GM18867 (cell line): ENCODE results near the gene MAP3K5.
"Not testable (repeated sequence)": the region's sequence is repeated elsewhere in the genome, so short reads cannot be mapped to it uniquely, and the experiment has no call there.

Experiments
- ATAC-seq: cut with Tn5 transposase; IDR thresholded peaks from one replicate; pipeline ENCODE4 v1.9.1; 2021; ENCODE audit warnings: mild to moderate bottlenecking, moderate library complexity; ENCODE audit not compliant: unreplicated experiment

MAP3K5 gene

DNA sequence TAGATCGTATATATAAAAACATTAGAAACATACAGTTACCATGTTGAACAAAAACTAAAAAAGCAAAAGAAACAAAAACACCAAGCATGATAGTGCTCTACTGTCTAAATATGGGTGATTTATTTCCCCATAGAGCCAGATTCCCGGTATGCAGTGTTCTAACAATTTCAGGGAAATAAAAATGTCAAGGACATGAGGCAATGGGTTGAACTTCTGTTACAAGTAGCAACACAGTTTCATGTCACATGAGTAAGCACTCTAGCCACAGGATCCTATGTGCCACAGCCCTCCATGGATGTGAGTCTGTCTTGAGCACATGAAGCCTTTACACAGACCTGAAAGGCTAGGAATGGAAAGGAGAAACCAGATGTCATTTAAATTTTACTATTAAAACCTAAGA lies 96.0 kb downstream of the MAP3K5 start:
- ATAC-seq = no peak

DNA sequence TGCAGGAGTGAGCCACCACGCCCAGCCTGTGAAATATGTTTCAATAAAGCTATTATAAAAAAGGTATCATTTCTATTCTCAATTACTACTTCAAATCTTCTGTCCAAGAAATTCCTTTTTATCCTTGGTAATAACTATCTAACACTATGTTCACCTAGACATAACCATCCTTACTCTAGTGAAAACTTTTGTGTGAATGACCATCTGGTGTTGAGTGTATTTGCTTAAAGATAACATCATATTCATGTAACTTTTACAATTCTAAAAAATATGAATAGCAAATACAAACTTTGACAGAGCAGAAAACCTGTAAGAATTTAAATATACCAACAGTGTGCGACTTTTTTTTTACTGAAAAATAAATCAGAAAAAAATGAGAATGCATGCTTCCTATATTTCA lies 96.9 kb downstream of the MAP3K5 start:
- ATAC-seq = no peak

DNA sequence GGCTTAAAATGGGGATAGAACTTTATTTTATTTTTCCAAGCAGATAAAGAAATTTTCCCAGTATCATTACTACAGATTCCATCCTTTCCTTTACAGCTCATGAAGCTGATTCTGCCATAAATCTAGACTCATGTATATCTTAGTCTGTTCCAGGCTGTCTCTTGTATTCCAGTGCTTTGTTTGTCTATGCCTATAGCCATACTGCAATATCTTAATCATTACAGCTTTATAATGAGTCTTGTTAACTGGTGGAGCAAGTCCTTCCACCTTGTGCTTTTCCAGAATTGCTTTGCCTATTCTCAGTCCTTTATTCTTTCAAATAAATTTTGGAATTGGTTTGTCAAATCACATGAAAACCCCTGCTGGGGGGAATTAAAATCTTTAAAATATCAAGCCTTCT lies 99.2 kb downstream of the MAP3K5 start:
- ATAC-seq = no peak

DNA sequence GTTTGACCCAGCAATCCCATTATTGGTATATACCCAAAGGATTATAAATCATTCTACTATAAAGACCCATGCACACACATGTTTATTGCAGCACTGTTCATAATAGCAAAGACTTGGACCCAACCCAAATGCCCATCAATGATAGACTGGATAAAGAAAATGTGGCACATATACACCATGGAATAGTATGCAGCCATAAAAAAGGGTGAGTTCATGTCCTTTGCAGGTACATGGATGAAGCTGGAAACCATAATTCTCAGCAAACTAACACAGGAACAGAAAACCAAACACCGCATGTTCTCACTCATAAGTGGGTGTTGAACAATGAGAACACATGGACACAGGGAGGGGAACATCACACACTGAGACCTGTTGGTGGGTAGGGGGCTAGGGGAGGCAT lies 104.4 kb downstream of the MAP3K5 start:
- ATAC-seq = not testable (repeated sequence)

DNA sequence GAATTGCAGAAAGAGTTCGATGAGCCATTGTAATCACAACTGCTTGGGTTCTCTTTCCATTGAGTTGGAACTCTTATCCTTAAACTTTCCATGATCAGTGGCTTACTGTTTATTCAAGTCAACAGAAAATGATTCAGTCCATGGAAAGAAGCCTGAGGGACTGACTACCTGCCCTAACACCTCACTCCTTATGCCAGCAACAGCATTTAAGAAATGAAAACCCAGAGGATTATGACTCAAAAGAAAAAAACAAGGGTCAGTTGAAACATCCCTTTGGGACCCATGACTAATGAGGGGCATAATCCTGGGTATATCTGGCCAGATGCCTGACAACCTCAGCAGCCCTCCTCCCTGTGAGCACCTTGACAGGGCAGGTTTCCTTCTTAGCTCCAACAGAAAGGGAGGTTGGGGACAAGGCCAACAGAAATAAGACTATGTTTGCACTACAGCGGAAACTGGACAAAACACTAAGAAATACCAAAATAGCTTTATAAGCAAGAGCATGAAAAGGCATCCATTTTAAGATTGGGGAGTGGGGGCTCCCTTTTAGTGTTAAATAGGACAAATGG lies 106.7 kb downstream of the MAP3K5 start:
- no peak for ATAC-seq

DNA sequence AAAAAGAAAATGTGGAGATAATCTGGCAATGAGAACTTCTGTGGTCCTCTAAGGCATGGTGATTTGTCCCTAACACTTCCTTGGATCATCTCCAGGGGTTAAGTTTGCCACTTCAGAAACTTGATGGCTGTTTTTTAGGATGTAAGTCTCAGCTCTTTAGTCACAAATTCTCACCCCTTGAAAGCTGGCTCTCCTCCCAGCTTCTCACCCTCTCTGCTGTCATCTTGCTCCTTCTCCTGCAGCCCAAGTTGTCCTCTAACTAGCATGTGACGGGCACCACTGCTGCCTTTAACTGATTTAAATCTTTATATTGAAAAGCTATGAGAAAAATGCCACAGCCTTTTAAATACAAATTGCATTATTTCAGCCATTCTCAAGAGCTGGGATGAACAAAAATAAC lies 107.8 kb downstream of the MAP3K5 start:
- no peak for ATAC-seq

DNA sequence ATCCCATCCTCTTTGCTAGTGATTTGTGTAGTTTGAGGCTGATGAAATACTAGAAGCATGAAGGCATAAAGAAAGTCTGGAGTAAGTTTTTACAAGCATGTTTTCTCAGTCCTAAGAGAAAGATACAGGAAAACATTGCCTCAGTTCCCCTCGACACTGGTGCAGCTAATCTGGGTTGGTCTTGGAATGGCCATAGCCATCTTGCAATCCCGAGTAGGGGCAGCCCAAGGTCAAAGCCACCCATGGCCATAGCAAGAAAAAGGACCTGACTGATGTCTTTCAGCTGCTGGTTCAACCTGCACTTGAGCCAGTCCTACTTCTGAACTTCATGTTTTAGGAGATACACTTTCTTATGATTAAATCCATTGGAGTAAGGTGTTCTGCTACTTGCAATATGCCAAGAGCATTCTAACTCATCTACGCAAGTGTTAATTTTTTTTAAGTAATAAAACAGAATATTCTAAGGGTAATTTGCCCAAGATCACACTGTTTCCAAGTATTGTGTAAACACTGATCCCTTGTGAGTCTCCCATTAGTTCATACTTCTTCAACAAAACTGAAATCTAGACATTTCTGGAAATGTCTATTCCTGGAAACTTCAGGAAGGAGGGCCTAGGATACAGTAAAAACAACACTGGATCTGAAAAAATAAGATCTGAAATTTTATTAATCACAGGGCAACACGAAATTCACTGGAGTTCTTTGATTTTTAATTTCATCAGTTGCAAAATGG lies 108.9 kb downstream of the MAP3K5 start:
- no peak for ATAC-seq

DNA sequence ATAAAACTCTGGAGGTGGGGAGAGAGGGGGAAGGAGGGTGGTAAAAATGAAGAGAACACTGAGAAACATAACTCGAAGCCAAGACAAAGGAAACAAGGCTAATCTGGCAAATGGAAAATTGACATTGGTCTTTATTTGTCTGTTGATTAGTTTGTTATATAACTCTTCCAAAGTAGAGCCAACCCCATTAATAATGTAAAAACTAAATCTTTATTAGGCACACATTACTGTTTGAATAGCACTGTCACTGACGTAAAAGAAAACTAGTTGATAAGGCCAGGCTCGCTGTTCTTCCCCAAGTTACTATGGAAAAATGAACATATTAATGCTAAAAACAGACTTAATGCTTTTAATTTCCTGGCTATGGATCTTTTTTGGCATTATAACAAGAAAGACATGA lies 110.0 kb downstream of the MAP3K5 start:
- ATAC-seq = no peak

DNA sequence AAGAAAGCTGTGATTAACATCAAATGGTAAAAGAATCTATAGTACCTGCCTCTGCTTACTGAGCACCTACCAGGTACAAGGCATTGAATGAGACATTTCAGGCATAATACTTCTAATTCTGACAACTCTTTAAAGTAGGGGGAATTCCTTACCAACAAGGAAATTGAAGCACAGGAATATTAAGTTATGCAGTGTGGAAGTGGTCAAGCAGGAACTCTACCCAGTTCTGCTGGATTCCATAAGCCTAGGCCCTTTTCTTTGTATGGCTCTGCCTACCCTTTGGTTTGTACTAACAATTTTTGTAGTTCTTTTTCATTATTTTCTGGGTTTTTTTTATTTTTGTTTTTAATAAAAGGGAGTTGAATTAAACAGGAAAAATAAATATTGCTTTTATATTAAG lies 114.5 kb downstream of the MAP3K5 start:
- ATAC-seq = no peak

DNA sequence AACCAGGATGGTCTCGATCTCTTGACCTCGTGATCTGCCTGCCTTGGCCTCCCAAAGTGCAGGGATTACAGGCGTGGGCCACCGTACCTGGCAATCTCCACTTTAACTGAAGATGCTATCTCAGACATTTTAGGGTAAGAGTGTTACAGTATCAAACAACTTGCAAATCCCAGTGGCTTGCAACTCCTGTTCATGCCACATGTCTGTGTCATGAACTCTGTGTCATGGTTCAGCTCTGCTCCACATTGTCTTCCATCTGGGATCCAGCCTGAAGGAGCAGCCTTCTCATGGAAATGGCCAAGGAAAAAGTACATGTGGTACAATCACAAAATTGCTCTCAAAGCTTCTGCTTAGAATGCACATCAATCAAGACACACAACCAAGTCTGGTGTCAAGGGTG lies 114.9 kb downstream of the MAP3K5 start:
- no peak for ATAC-seq

DNA sequence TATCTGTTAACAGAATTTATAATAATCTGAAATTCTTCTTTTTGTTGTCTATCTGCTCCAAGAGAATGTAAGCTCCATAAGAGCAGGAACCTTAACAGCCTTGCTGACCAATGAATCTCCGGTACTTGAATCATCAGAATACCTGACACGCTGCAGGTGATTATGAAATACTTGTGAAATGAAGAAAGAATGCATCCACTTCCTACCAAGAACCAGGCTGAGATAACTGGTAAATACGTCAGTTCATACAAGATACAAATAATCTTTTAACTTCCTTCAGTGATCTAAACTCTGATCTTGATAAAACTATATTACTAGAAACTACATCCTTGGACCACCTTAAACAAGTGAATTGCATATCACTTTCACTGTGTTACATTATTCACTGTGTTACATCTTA lies 116.2 kb downstream of the MAP3K5 start:
- ATAC-seq = no peak

DNA sequence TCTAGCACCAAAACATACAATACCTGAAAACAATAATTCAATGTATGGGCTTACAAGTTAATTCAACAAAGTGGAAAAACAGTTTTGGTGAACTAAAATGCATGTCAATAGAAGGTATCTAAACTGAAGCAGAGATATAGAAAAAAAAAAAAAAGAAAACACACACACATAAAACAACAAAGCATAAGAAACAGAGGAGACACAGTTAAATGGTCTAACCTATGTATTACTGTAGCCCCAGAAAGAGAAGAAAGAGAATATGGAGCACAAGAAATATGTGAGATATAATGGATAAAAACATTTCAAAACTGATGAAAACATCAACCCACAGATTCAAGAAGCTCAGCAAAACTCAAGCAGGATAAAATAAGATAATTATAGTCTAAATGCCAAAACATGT lies 118.7 kb downstream of the MAP3K5 start:
- no peak for ATAC-seq

DNA sequence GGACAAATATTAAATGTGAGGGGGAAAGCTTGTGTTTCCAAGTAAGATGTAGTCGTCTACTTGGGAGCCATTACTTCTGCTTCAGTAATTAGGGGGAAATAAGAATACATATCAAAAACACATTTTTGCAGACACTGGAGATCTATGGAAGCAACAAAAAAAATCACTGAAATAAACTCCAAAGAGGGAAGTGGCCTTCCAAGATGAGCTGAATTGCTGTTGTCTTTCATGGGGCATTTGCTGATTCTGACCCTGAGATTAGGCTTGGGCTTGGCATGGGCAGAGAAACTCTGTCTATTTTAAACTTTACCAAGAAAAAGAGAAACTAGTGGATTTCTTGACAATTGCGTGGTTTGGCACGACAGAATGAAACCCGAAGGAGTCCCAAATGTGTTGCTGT lies 120.1 kb downstream of the MAP3K5 start:
- ATAC-seq = no peak

DNA sequence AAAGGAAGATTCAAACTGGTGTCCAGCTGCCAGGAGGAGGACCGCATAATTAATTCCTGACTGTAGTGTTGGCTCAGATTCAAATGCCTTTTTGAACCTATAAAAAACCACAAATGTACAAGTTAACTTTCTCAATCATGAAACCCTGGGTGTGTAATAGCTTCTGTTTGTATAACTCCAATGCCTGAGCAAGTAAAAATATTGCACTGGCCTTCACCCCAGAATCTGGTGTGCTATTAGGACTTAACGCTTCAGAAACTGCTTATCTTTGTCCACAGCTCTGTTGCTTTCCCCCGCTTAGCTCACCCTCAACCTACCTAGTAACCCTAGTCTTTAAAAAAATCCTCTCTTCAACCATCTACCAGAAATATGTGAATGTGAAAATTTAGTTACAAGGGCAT lies 123.0 kb downstream of the MAP3K5 start:
- no peak for ATAC-seq

DNA sequence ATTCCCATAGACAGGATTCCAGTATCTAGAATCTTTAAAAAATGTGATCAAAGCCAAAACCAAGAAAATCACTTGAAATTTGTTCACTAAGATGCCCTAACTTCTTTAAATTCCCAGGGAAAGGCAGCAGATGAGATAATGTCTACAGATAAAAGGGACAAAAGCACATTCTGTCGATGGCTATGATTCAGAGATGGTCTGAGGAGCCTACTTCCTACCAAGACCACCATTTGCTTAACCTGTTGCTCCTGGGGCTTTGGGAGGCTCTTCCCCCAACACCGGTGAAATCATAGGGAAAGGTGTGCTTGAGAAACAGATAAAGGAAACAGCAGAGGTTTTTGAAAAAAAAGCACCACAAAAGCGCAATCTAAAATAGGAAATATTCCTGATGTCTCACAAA lies 123.7 kb downstream of the MAP3K5 start:
- ATAC-seq = no peak

DNA sequence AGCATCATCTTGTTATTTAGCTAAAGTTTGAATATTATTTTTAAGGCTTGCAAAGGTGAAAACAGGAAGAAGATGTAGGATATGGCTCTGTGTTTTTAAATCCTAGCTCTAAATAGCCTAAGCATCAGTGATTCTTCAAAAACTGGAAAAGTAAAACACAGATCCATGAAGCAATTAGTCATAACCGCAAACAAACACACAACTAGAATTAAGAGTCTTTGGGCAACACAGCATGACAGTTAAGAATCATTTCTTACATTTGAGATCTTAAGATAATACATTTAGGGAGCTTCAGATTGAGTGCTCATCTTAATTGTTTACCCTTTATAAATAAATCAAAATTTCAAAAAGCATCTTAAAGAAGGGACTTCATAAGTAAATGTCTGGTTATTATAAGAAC lies 126.2 kb downstream of the MAP3K5 start:
- ATAC-seq = no peak

DNA sequence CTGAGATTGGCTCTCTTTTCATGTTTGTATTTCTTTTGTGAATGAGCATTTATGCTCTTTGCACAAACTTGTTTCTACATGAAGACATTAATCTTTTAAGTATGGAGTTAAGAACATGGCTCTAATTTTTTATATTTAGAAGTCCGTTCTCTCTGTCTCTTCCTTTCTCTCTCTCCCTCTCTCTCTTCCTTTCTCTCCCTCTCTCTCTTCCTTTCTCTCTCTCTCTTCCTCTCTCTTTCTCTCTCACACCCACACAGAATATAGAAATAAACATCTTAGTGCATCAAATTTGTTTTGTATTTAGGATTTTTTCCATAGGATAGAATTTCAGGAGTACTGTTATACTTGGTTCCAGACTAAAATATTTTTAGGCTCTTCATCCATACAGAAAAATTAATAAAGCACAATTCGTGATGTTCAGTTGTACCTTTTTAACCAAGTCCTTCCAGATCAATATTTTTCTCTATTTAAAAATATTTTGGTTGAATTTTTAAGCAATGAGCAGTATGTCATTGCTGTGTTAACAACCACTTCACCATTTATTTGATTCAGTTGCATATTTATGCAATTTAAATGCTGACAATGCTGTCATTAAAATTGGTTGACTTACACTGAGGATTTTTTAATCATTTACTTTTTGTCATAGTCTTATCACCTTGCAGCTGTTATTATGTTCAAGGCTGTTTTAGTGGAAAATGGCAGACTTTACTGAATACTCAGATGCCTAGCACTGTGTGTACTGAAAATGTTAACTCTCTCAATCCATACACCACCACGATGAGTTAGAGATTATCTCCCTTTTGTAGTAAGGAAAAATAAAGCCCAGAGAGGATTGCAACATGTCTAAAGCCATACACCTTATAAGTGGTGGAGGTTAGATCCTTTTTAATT lies 129.7 kb downstream of the MAP3K5 start:
- ATAC-seq = no peak

DNA sequence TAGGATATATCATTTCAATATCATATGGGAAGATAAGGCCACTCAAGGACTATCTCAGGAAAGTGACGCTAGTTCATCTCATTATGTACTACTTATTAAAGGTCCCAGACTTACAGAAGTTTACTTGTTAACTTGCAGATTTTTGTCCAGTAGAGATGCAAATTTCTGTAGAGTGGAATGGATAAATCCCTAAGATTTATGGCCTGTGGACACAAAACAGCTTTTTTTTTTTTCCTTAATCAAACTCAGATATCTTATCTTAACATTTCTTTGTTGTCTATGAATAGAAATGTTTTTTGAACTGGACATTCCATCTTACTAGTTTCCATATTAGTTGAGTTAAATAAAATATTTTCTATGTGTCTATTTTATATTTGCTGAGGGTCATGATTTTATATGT lies 131.6 kb downstream of the MAP3K5 start:
- no peak for ATAC-seq

DNA sequence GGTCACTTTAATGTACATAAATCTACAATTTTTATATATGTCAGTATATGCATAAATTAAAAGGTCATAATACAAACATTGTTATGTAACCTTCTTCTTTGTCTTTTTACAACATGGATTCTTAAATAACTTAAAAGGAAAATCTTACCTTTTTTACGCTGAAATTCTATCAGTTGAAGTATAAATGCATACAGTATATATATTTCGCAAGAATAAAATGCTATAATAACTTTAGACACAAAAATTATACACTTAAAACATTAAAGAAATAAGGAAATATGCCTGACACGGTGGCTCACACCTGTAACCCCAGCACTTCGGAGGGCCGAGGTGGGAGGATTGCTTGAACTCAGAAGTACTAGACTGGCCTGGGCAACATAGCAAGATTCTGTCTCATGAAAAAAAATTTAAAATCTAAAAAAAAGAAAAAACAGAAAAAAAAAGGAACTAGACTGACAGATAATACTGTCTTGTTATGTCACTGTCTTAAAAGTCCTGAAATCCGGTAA lies 132.2 kb downstream of the MAP3K5 start:
- ATAC-seq = no peak

DNA sequence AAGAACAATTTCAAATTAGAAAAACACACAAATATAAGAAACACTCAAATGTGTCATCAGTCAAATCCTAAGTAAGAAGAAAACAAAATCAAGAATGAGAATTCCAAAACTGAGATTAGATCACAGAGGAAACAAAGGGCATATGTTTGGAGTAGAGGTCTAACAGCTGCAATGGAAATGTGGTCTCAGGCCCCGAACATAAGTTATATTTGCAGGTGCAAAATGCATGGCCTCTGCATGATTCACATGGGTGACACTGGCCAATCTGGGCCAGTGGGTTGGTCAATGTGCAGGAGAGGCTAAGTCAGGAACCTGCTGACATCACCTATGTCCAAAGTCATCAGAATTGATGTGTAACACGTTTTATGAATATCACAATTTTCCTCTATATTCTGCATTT lies 133.6 kb downstream of the MAP3K5 start:
- no peak for ATAC-seq

DNA sequence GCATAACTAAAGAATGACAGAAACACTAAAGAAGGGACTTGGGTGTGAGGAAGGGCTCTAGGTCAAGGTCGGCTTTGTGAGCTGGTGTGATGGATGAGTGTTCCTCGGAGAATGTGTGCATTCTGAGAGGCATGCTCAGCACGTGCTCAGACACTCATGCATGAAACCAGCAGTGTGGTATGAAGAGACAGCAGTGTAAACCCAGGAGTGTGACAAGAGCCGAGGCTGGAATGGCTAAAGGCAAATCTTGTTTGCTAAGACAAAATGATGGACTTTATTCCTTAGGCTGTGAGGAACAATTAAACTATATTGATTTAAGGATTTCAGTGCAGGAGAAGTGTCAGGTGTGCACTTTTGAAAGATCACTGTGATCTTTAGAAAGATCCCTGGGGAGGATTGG lies 134.6 kb downstream of the MAP3K5 start:
- ATAC-seq = no peak

DNA sequence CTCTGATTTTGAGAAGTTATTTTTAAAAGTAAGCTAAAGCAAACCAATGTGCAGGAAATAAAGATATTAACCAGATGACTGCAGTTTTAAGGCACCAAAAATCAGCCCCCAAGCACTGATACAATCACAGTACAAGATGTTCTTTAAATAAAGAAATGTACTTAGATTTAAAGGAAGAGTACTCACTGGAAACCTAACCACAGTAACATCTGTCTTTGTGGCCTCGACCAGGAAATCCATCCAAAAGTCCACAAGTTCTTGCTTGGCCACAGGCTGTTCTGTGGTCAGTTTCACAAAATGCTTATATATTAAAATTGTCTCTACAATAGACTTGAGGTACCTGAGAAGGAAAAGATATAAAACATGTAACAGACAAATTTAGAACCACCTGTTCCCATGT lies 136.2 kb downstream of the MAP3K5 start:
- ATAC-seq = no peak
